WERI-Rb-1 (cell line): ENCODE results near the gene SELENBP1.

ENCODE experiments used
- DNase-seq: peaks from one replicate; pipeline ENCODE4 v3.0.0-alpha.2; 2020
- H3K27ac ChIP-seq: fragments of 250-450 bp; sonication (Bioruptor Pico); 2 replicates; pipeline ENCODE4 v1.5.1; 2020; ENCODE audit warnings: mild to moderate bottlenecking, moderate library complexity
- H3K27me3 ChIP-seq: fragments of 250-450 bp; sonication (Bioruptor Pico); 2 replicates; pipeline ENCODE4 v1.5.1; 2021; ENCODE audit warnings: mild to moderate bottlenecking, low read depth, moderate library complexity; ENCODE audit not compliant: insufficient read depth, severe bottlenecking
- H3K36me3 ChIP-seq: fragments of 250-450 bp; sonication (Bioruptor Pico); 2 replicates; pipeline ENCODE4 v1.5.1; 2020; ENCODE audit warnings: mild to moderate bottlenecking, moderate library complexity
- H3K4me3 ChIP-seq: 2 replicates; pipeline ENCODE4 v1.5.1; 2011; ENCODE audit warnings: low read depth, mild to moderate bottlenecking, control low read depth, low read length
- H3K9me3 ChIP-seq: fragments of 250-450 bp; sonication (Bioruptor Pico); 2 replicates; pipeline ENCODE4 v1.5.1; 2021; ENCODE audit warnings: mild to moderate bottlenecking, moderate library complexity; ENCODE audit not compliant: severe bottlenecking
- TF ChIP-seq, protein P1 (sequence below): IDR thresholded peaks from 2 replicates; pipeline ENCODE4 v1.5.1; 2011; ENCODE audit warnings: low read depth, mild to moderate bottlenecking, control low read depth, inconsistent platforms, low read length

The SELENBP1 gene

GRCh38 chr1:151327903-151328674 is 44.4 kb downstream of the SELENBP1 start:
- DNase-seq = peak; percentile 73
- H3K4me3 ChIP-seq = peak overlapping the region; percentile 54
- peak overlapping the region; percentile 100 for H3K27ac ChIP-seq
- H3K27me3 ChIP-seq = no peaks in the 10 kb centered on the region
- peaks cover 35% of the 10 kb centered on the region for H3K36me3 ChIP-seq
- no peaks in the 10 kb centered on the region for H3K9me3 ChIP-seq
- TF ChIP-seq, protein P1, sequence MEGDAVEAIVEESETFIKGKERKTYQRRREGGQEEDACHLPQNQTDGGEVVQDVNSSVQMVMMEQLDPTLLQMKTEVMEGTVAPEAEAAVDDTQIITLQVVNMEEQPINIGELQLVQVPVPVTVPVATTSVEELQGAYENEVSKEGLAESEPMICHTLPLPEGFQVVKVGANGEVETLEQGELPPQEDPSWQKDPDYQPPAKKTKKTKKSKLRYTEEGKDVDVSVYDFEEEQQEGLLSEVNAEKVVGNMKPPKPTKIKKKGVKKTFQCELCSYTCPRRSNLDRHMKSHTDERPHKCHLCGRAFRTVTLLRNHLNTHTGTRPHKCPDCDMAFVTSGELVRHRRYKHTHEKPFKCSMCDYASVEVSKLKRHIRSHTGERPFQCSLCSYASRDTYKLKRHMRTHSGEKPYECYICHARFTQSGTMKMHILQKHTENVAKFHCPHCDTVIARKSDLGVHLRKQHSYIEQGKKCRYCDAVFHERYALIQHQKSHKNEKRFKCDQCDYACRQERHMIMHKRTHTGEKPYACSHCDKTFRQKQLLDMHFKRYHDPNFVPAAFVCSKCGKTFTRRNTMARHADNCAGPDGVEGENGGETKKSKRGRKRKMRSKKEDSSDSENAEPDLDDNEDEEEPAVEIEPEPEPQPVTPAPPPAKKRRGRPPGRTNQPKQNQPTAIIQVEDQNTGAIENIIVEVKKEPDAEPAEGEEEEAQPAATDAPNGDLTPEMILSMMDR = no peak

DNA sequence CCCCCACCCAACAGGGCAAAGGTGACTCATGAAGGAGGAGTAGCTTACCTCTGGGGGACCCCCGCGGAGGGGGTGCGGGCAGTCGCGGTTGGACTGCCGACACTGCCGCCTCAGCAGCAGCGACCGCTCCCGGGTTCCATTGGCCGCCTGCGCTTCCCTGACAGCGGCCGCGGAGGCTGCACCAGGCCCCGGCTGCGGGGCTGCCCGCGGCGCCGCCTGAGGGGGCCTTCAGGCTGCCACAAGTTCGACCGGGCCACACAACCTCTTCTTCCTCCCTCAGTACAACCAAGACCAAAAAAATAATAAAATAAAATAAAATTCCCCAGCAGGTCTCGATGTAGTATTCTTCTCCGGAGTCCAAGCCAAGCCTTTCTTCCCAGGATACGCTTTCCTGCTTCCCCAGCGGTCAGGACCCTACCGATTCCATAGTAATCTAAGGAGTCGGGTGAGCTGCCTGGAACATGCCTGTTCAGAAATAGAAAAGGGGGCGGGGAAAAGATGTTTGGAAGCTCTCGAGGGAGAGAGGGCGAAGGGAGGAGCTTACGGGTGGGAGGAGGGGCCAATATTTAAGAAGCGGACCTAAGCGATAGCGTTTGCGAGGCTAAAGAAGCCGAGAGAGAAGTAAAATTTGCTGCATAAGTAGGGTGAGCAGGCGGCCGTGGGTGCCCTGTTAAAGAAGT is 45.1 kb downstream of the SELENBP1 start, which contains the start of gene PI4KB:
Gene PI4KB (minus strand): TSS at position 194 of the 680 bp plus-strand sequence. CDS start 10,935 bp downstream, outside the sequence.
- Histone ChIP-seq H3K27ac (peak within 1 kb of the TSS; percentile 100), H3K4me3 (peak within 1 kb of the TSS; percentile 54), H3K9me3 (no peaks in the 10 kb centered on the region), H3K27me3 (no peaks in the 10 kb centered on the region), H3K36me3 (peaks cover 42% of the 10 kb centered on the region)
- TF ChIP-seq, protein P1 = no peak
- DNase-seq = peak; percentile 100

DNA sequence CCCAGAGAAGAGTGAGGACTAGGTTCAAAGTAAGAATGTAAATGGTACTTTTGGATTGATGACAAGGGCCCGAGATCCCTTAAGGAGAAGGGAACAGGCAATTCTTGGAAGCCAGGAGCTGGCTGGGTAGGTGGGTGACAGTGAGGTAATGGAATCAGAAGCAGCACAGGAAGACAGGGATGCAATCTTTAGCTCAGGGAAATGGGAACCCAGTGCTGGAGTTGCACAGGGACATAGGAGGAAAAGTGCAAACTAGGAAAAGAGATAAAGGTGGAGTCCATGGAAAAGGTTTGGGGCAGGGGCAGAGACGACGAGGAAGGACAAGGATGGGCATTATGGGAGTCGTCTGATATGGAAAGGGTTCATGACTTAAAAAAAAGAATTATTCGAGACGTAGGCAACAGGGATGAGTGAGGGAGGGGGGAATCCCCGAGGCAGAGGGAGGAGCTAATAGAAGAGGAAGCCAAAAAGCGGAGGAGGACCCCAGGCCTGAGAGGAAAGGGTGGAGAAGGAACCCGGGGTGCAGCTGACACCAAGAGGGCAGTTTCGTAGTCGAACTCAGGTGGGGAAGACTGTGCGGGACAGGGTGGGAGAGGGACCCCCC is 45.8 kb downstream of the SELENBP1 start:
- peaks cover 48% of the 10 kb centered on the region for H3K36me3 ChIP-seq
- H3K9me3 ChIP-seq = no peaks in the 10 kb centered on the region
- H3K27me3 ChIP-seq = no peaks in the 10 kb centered on the region
- TF ChIP-seq, protein P1 = no peak
- H3K4me3 ChIP-seq = peak overlapping the region; percentile 54
- peak; percentile 70 for DNase-seq
- peak overlapping the region; percentile 100 for H3K27ac ChIP-seq

- Histone ChIP-seq H3K27ac (no peak overlapping the region), H3K4me3 (peak overlapping the region; percentile 54)
Observed at GRCh38 chr1:151325646-151326429, 46.7 kb downstream of the SELENBP1 start.

GRCh38 chr1:151325231-151325630 is 47.3 kb downstream of the SELENBP1 start:
- Histone ChIP-seq H3K27ac (no peak overlapping the region), H3K9me3 (no peaks in the 10 kb centered on the region), H3K4me3 (no peak overlapping the region), H3K36me3 (peaks cover 61% of the 10 kb centered on the region), H3K27me3 (no peaks in the 10 kb centered on the region)
- DNase-seq = no peak
- TF ChIP-seq, protein P1 = no peak

More at GRCh38 chr1:151325646-151326429, 46.7 kb downstream of the SELENBP1 start:
- TF ChIP-seq, protein P1 = no peak
- no peak for DNase-seq
- Histone ChIP-seq H3K9me3 (no peaks in the 10 kb centered on the region), H3K36me3 (peaks cover 55% of the 10 kb centered on the region), H3K27me3 (no peaks in the 10 kb centered on the region)
